DND-41 (cell line): ENCODE measurements around the gene VWCE.

Source experiments
- ATAC-seq: fragments of 200-7000 bp; cut with Tn5 transposase; 3 replicates; pipeline ENCODE4 v1.9.1; 2021; ENCODE audit warnings: low read depth; ENCODE audit not compliant: insufficient read depth
- DNase-seq: peaks from one replicate; pipeline ENCODE4 v3.0.0-alpha.2; 2020
- H2AFZ ChIP-seq: 2 replicates; pipeline ENCODE4 v1.6.0; 2012; ENCODE audit warnings: low read depth, low read length
- H3K27ac ChIP-seq: 2 replicates; pipeline ENCODE4 v1.5.1; 2012; ENCODE audit warnings: low read length, inconsistent platforms
- H3K27me3 ChIP-seq: fragments of 200-600 bp; sonication (generic); 2 replicates; pipeline ENCODE4 v1.6.0; 2012; ENCODE audit warnings: low read length, mild to moderate bottlenecking, inconsistent platforms; ENCODE audit not compliant: insufficient read depth, poor library complexity
- H3K36me3 ChIP-seq: 2 replicates; pipeline ENCODE4 v1.5.1; 2012; ENCODE audit warnings: low read length, inconsistent platforms; ENCODE audit not compliant: insufficient read depth
- H3K4me1 ChIP-seq: 2 replicates; pipeline ENCODE4 v1.5.1; 2012; ENCODE audit warnings: mild to moderate bottlenecking, low read length; ENCODE audit not compliant: insufficient read depth
- H3K4me2 ChIP-seq: 2 replicates; pipeline ENCODE4 v1.6.0; 2012; ENCODE audit warnings: mild to moderate bottlenecking, moderate library complexity, low read length, inconsistent platforms; ENCODE audit not compliant: insufficient read depth
- H3K4me3 ChIP-seq, 2 experiments: fragments of 200-600 bp in 1 of 2; shearing (Covaris generic) in 1 of 2; 2 replicates each; pipeline ENCODE4 v1.5.1; 2012 to 2016; ENCODE audit warnings: inconsistent platforms in 2 of 2, low read length in 2 of 2, mild to moderate bottlenecking in 2 of 2, low read depth in 1 of 2, moderate library complexity in 1 of 2
- H3K79me2 ChIP-seq: 2 replicates; pipeline ENCODE4 v1.6.0; 2012; ENCODE audit warnings: low read length, inconsistent platforms; ENCODE audit not compliant: insufficient read depth
- H3K9ac ChIP-seq: 2 replicates; pipeline ENCODE4 v1.6.0; 2012; ENCODE audit warnings: low read depth, mild to moderate bottlenecking, inconsistent platforms, low read length, moderate library complexity
- H3K9me3 ChIP-seq: 2 replicates; pipeline ENCODE4 v1.5.1; 2012; ENCODE audit warnings: low read length, moderate library complexity, mild to moderate bottlenecking, inconsistent platforms; ENCODE audit not compliant: insufficient read depth, severe bottlenecking
- H4K20me1 ChIP-seq: 2 replicates; pipeline ENCODE4 v1.6.0; 2012; ENCODE audit warnings: low read length; ENCODE audit not compliant: insufficient read depth
- EZH2 ChIP-seq: IDR thresholded peaks from 3 replicates; pipeline ENCODE4 v1.6.1; 2012; ENCODE audit warnings: borderline replicate concordance, low read depth, mild to moderate bottlenecking, moderate library complexity, low read length, inconsistent platforms; ENCODE audit not compliant: severe bottlenecking
- TF ChIP-seq, protein P1 (sequence below): IDR thresholded peaks from 2 replicates; pipeline ENCODE4 v1.5.1; 2012; ENCODE audit warnings: borderline replicate concordance, low read length, moderate library complexity, mild to moderate bottlenecking; ENCODE audit not compliant: poor library complexity, severe bottlenecking; ENCODE audit errors: extremely low read depth

The VWCE gene

DNA sequence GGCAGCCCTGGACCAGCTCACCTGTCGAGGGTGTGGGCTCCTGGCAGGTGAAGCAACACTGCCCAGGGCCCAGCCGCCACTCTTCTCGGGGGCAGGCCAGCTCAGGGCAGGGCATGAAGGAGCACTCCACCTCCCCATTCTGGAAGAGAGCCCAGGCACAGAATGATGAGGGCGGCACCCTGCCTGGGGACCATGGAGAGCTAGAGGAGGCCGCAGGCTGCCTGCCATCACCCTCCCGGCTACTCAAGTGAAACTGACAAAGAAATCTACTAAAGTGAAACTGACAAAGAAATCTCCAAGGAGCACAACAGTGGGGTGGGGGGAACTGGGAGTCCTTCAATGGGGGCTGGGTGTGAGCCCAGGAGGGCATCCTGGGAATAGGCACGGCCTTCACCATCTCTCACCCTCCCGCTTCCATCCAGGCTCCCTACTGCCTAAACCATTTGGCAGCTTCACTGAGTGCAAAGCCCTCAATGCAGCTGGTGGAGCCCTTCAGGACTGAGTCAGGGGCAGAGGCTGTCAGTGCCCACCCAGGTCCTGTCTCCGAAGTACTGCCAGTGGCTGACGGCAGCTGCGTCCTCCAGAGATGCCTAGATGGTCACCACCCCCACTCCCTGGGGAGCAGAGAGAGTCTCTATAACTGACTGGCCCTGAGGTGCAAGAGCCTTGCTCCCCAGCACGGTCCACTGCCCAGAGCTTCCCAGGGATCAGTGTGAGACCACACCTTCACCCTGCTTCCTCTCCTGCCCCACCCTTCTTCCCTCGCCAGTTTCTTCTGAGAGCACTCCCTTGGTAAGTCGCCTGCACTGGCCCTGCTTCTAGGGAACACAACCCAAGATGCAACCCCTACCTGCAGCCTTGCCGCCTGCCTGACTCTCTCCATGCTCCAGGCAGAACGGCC lies 21.7 kb downstream of the VWCE start:
- Histone ChIP-seq H3K4me1 (no peaks in the 10 kb centered on the region), H3K36me3 (no peaks in the 10 kb centered on the region), H3K79me2 (no peaks in the 10 kb centered on the region), H3K4me3 (no peak overlapping the region), H3K27me3 (peaks cover 7% of the 10 kb centered on the region), H4K20me1 (peaks cover 6% of the 10 kb centered on the region; the same call in 1 of the 2 replicates), H3K27ac (no peak overlapping the region), H3K9me3 (no peaks in the 10 kb centered on the region), H3K4me2 (no peak overlapping the region), H3K9ac (no peak overlapping the region), H2AFZ (no peak overlapping the region)
- TF ChIP-seq, protein P1, sequence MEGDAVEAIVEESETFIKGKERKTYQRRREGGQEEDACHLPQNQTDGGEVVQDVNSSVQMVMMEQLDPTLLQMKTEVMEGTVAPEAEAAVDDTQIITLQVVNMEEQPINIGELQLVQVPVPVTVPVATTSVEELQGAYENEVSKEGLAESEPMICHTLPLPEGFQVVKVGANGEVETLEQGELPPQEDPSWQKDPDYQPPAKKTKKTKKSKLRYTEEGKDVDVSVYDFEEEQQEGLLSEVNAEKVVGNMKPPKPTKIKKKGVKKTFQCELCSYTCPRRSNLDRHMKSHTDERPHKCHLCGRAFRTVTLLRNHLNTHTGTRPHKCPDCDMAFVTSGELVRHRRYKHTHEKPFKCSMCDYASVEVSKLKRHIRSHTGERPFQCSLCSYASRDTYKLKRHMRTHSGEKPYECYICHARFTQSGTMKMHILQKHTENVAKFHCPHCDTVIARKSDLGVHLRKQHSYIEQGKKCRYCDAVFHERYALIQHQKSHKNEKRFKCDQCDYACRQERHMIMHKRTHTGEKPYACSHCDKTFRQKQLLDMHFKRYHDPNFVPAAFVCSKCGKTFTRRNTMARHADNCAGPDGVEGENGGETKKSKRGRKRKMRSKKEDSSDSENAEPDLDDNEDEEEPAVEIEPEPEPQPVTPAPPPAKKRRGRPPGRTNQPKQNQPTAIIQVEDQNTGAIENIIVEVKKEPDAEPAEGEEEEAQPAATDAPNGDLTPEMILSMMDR = no peak
- no peak for TF ChIP-seq EZH2
- DNase-seq (no peak), ATAC-seq (no peak; the same call in 2 of the 3 replicates)

DNA sequence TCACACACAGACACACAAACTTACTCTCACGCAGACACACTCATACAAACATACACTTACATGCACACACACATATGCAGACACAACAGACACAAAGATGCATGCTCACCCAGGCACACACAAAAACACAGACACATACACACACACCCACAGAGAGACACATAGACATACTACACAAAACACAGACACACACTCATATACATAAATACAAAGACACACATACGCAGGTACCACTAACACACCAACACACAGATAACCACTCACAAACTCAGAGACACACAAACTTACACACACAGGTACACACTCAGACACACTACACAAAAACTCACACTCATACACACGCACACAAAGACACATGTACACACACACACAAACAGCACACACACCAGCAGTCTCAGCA lies 22.4 kb downstream of the VWCE start:
- Histone ChIP-seq H4K20me1 (peaks cover 6% of the 10 kb centered on the region; the same call in 1 of the 2 replicates), H3K4me2 (no peak overlapping the region), H3K27me3 (peaks cover 7% of the 10 kb centered on the region), H2AFZ (no peak overlapping the region), H3K27ac (no peak overlapping the region), H3K9ac (no peak overlapping the region), H3K4me3 (no peak overlapping the region), H3K4me1 (no peaks in the 10 kb centered on the region), H3K36me3 (no peaks in the 10 kb centered on the region), H3K9me3 (no peaks in the 10 kb centered on the region), H3K79me2 (no peaks in the 10 kb centered on the region)
- DNase-seq = no peak
- no peak for ATAC-seq
- no peak for TF ChIP-seq EZH2
- TF ChIP-seq, protein P1 = no peak

DNA sequence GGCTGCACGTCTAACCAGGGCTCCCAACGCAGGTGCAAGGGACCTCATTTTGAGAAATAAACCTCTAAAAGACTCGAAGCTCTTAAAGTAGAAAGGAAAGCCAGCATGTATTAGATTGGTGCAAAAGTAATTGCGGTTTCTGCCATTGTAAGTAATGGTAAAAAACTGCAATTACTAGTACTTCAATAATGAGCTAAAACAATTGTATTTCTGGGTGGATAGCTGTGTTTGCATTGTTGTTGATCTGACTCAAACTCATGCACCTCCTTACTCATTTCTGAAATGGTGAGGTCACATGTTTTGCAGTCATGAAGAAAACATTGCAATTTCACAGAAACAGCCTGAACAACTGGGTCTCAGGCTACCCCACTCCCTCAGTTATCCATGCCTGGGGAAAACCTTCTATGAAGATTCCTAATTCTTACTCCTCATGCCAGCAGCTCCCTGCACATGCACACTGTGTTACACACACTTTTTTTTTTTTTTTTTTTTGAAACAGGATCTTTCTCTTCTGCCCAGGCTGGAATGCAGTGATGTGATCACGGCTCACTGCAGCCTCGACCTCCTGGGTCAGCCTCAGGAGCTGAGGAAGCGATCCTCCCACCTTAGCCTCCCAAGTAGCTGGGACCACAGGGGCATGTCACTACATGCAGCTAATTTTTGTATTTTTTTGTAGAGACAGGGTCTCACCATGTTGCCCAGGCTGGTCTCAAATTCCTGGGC lies 24.6 kb downstream of the VWCE start:
- DNase-seq = no peak
- TF ChIP-seq EZH2 = no peak
- TF ChIP-seq, protein P1 = no peak
- H3K9ac ChIP-seq = no peak overlapping the region
- H4K20me1 ChIP-seq = peaks cover 6% of the 10 kb centered on the region; the same call in 1 of the 2 replicates
- no peaks in the 10 kb centered on the region for H3K4me1 ChIP-seq
- H3K4me3 ChIP-seq = no peak overlapping the region
- H3K4me2 ChIP-seq = no peak overlapping the region
- no peak overlapping the region for H3K27ac ChIP-seq
- H3K36me3 ChIP-seq = no peaks in the 10 kb centered on the region
- no peak for ATAC-seq
- H2AFZ ChIP-seq = no peak overlapping the region
- no peaks in the 10 kb centered on the region for H3K79me2 ChIP-seq
- peaks cover under 1% of the 10 kb centered on the region for H3K27me3 ChIP-seq
- no peaks in the 10 kb centered on the region for H3K9me3 ChIP-seq
